ENCODE data around the gene TRAF3IP3.

The TRAF3IP3 gene

DNA sequence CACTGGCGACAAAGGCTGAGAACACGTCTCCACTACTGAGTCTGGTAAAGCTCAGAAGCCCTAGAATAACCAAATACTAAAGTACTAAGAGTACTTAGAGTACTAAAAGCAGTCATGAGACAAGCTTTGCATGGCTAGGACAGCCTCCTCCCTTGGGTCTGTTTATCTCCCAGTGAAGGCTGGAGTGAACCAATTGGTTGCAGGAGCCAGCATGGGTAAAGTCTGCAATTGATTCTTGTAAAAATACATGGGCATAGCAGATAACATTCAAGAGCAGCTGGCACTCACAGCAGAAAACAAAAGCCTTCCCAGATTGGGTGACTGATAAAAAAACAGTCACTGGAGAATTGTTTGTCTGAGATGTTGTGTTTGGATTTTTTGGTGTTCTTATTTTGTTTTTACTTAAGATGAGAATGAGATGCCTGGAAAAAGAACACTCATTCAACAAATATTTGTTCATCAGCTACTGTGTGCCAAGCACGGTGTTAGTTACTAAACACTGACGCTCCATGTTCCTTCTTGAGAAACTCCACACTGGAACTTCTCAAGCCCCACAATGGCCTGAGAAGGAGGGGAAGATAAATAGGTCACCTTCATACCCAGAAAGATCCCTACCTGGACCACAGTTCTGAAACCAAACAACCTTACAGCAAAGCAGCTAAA lies 46.4 kb downstream of the TRAF3IP3 start:
- DNase-seq (ENCODE audit: low read depth), result no peak

DNA sequence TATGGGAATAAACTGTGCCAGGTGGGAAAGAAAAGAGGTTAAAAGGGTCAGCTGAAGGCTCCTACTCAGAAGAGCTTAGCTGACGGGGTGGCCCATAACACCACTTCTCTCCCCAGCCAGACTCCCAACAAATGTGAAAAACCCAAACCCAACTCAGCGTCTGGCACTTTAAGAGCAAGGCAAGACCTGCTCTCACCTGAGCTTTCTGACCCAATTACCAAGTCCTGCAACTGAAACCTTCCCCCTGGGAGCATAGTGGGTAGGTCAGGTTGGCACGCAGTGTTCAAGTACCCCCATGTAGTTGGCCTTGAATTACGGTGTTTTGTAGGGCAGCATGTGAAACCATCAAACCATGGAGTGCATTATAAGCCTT lies 46.9 kb downstream of the TRAF3IP3 start:
- DNase-seq (ENCODE audit: low read depth), result no peak

- no peak for DNase-seq (ENCODE audit: low read depth)
Measured at GRCh38 chr1:209803568-209803967, 47.7 kb downstream of the TRAF3IP3 start.

GRCh38 chr1:209805341-209805781 lies 49.5 kb downstream of the TRAF3IP3 start:
- DNase-seq (ENCODE audit: low read depth), result no peak

DNA sequence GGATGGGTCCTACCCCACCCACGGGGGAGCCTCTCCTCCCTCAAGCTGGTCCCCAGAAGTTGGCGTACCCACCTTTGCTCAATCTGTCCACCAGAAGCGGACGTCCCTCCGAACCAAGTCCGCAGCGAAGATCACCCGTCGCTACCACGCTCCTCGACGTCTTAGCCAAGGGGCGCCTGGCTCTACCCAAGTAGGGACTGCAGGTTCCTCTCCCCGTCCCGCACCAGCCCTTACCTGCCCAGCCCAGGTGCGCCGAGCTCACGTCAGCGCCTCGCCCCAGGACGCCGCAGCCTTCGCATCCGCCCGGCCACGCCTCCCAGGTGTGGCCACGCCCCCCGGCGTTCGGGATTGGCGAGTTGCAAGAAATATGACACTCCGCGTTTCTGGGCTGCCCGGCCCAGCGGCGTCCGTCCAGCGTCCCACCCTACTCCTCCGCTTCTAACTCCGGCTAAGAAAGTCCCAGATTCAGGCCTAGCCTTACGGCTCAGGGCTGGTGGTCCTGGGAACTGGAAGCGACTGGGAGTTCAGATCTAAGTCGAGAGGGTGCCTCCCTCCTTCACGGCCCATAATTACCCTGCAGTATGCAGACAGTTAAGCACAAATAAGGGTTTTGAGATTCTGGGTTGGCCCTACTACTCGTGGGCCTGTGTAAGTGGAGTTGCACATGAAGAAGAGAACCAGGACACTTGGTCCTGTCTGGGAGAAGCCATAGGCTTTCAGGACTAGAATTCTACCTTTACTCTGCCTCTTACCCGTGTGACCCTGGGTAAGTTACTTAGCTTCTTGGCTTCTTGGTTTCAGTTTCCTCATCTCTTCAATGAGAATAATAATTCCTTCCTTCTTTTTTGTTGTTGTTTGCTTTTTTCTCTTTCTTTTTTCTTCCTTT lies 50.3 kb downstream of the TRAF3IP3 start, which contains the start of gene IRF6:
Gene IRF6, minus strand, starts transcription at position 268 of the 886 bp plus-strand sequence. CDS start 4,729 bp downstream, outside the sequence.
- DNase-seq (ENCODE audit: low read depth), result peak; percentile 43

- no peak for DNase-seq (ENCODE audit: low read depth)
Measured at GRCh38 chr1:209807509-209807908, 51.7 kb downstream of the TRAF3IP3 start.

- DNase-seq (ENCODE audit: low read depth), result no peak
Measured at GRCh38 chr1:209808059-209808581, 52.3 kb downstream of the TRAF3IP3 start.

DNA sequence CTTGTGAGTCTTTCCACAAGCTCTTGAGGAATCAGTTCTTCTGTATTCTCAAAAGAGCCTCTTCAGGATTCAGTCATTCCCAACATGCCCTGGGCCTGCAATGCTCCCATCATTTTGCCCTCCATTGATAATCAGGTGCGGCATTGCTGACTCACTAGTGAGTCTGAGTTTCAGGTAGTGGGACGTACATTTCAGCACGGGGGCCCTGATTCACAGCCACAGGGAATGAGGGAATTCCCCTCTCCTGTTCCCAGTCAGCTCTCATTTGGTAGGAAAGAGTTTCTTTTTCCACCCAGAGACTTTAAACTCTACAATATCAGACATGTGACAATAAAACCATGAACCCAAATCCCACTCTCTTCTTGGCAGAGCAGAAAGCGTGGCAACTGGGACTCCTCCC lies 53.8 kb downstream of the TRAF3IP3 start:
- no peak for DNase-seq (ENCODE audit: low read depth)

GRCh38 chr1:209810783-209811182 lies 54.9 kb downstream of the TRAF3IP3 start:
- DNase-seq (ENCODE audit: low read depth), result no peak

DNA sequence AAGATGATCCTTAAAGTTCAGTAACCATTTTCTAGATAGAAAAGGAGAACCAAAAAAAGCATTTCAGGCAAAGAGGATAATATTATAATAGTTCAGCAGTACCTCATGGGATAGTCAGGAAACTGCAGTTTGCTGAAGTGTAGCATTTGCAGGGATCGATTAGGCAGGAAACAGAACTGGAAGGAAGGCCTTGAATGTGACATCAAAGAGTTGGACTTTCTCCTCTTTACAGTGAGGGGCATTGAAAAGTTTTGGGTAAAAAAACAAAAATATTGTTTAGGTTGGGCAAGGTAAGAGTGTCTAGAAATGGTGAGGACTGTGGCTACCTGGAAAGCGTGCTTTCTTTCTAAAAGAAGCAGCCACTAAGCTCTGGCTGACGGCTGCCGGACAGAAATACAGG lies 58.0 kb downstream of the TRAF3IP3 start:
- DNase-seq (ENCODE audit: low read depth), result no peak

DNA sequence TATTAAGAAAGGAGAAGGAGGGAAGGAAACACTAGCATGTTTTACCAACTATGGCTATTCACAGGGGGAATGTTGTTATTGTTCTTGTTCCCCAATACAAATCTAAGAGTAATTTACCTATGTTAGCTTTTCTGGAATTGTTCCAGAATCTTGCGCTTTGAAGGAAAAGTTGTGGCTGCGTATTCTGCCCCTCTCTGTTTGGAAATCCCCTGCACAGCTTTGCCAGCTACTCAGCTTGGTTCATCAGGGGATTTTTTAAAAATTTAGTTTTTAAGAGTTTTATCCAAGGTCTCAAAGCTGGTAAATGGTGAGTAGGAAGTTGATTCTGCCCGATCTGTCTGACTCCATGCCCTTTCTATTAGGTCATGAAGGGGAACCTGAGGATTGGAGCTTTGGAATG lies 59.6 kb downstream of the TRAF3IP3 start:
- no peak for DNase-seq (ENCODE audit: low read depth)

GRCh38 chr1:209815931-209816341 lies 60.1 kb downstream of the TRAF3IP3 start:
- DNase-seq (ENCODE audit: low read depth), result no peak

GRCh38 chr1:209816923-209817322 lies 61.1 kb downstream of the TRAF3IP3 start:
- DNase-seq (ENCODE audit: low read depth), result no peak

DNA sequence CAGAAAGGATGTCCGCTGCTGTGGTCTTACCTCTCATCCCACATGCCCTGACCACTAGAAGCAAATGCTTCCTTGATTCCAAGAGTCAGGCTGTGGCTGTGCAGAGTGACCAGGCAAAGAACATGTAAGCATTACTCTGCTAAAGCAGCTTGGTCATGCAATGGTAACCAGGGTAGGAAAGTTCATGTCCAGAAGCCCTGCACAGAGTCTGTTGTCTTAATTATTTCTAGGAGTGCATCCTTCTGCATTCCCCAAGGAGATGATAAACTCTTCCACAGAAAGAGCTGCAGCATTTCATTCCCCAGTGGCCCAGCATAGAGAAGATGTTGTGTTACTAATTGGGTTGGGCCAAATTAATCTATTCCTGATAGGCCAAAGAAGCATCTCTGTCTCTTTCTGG lies 61.8 kb downstream of the TRAF3IP3 start:
- DNase-seq (ENCODE audit: low read depth), result no peak

- no peak for DNase-seq (ENCODE audit: low read depth)
Measured at GRCh38 chr1:209819058-209819457, 63.2 kb downstream of the TRAF3IP3 start.

- no peak for DNase-seq (ENCODE audit: low read depth)
Measured at GRCh38 chr1:209820986-209821385, 65.1 kb downstream of the TRAF3IP3 start.

DNA sequence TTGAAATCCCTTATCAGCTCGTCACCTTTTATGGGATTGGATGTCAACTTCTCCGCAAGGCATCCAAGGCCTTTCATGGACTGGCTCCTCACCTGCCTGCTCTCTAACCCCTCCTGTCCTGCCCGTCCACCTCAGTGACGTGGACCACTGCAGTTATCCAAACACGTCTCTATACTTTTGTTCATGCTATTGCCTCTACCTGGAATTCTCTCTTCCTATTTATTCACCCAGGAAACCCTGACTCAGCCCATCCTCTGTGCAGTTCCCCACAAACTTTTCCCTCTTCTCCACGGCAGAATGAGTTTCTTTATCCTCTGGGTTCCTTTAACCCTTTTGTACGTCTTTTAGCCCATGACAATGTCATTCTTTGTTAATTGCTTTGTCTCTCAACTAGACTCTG lies 66.9 kb downstream of the TRAF3IP3 start:
- DNase-seq (ENCODE audit: low read depth), result no peak

DNA sequence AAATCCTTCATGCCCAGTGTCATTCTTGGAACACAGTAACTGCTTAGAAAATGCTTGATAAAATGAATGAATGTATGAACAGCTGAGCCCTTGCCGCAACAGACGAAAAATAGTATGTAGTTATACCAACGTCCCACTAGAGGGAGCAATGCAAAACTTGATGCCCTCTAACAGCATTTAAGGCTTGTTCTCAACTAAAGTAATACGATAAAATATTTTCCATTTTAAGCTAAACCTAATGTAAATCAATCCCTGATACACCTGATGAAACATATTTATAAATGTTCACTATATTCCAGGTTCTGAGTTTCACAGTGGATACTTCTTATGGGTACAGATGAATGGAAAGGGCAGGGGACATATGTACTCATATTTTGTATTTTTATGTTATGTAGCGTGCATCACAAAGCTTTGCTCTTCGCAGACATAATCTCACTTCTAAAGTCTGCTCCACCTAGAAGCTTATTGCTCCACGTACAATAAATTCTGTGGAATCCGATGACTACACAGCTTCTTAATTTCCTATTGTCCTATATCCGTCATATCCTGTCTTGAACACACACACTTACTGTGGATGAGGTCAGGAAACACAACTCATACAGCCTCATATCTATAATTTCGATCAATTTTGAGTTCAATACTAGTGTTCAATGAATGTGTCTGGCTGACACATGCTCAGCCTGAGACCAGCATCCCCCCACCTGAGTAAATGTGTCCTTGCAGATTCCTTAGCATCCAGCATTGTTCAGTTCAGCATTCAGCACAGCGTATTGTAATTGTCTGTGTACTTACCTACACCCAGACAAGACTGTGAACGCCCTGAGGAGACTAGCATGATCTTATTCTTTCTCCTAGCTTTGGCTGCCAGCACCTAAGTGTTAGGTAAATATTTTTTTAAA lies 67.5 kb downstream of the TRAF3IP3 start:
- no peak for DNase-seq (ENCODE audit: low read depth)

DNA sequence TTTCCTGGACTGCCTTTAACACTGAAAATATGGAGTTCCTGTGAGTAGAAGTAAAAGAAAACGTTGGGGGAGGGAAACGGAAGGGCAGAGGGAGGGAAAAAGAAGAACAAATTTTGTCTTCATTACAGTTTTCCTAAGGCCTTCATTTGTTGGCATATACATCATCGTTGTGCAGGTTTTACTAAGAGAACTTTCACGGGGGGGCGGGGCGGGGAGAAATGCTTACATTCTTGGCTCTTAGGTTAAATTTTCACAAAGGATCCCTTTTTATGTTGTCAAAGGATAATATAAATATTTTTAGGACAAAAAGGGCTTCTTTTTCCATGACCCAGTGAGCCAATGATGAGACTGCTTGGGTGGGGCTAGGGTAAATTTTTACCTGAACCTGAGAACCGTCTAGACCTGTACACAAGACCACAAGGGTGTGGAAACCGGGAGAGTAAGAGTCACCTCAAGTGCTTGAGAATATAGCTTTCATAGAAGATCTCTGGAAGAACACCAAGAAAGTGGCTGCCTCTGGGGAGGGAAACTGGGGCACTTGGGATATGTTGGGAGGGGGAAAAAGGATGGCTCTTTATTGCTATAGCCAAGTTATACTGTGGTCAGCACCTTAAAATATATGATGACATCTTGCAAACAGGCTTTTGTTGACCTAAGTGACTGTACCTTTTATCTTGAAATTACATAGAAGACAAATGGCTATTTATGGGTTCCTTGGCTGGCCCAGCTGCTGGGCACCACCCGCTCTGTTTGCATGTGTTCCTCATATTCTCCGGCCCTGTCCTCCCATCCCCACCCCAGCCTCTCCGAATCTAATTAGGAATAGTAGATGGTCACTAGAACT lies 70.0 kb downstream of the TRAF3IP3 start:
- DNase-seq (ENCODE audit: low read depth), result no peak

DNA sequence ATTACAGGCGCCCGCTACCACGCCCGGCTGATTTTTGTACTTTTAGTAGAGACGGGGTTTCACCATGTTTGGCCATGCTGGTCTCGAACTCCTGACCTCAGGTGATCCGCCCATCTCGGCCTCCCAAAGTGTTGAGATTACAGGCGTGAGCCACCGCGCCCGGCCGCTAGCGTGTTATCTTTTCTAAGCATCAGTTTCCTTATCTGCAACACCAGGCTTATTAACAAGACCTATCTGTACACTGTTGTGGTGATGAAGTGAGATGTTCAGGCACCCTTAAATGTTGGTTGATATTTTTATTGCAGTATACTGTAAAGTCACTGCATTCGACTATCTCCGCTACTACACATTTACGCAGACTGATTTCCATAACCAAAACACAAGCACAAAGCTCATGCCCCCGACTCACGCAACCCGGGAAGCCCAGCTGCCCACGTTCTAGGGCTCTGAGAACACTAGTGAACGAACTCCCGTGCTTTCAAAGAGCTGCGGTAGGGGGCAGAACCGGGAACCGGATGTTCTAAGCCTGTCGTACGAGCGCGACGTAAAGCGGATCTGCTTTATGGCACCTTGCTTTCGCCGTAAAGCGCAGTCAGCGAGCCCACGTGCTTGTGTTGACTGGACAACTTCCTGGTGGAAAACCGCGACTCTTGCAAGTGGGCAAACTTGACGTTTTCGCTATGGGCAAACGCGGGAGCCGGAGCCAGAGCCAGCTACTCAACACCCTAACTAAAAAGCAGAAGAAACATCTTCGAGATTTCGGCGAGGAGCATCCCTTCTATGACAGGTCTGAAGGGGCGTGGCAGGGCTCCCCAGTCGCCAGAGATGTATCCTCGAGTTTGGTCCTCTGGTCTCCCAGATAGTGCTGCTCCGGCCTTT lies 71.8 kb downstream of the TRAF3IP3 start, which contains the start of gene UTP25:
Gene UTP25, plus strand, starts transcription at position 589 of the 879 bp plus-strand sequence. Its CDS starts 92 bp downstream, at position 681.
- peak; percentile 93 for DNase-seq (ENCODE audit: low read depth)

All from activated T-cell treated with anti-CD3 and anti-CD28 coated beads for 24 hours (primary cell).